BE2C (cell line): Measurements from ENCODE around the gene ZNF648.
"Not testable (repeated sequence)": the region's sequence is repeated elsewhere in the genome, so short reads cannot be mapped to it uniquely, and the experiment has no call there.

Experiments
- DNase-seq: peaks from one replicate; pipeline ENCODE4 v3.0.0-alpha.2; 2020
- H3K27me3 ChIP-seq: fragments of 250-450 bp; sonication (Bioruptor Pico); 2 replicates; pipeline ENCODE4 v1.5.1; 2020; ENCODE audit warnings: mild to moderate bottlenecking
- H3K36me3 ChIP-seq: fragments of 250-450 bp; sonication (Bioruptor Pico); 2 replicates; pipeline ENCODE4 v1.5.1; 2020; ENCODE audit warnings: mild to moderate bottlenecking
- H3K4me1 ChIP-seq: fragments of 250-450 bp; sonication (Bioruptor Pico); 2 replicates; pipeline ENCODE4 v1.5.1; 2020
- H3K4me3 ChIP-seq: 2 replicates; pipeline ENCODE4 v1.5.1; 2011; ENCODE audit warnings: low read depth, low read length
- H3K9me3 ChIP-seq: fragments of 250-450 bp; sonication (Bioruptor Pico); 2 replicates; pipeline ENCODE4 v1.5.1; 2020
- TF ChIP-seq, protein P1 (sequence below): IDR thresholded peaks from 2 replicates; pipeline ENCODE4 v1.5.1; 2012; ENCODE audit warnings: mild to moderate bottlenecking, low read depth, low read length

Gene ZNF648

DNA sequence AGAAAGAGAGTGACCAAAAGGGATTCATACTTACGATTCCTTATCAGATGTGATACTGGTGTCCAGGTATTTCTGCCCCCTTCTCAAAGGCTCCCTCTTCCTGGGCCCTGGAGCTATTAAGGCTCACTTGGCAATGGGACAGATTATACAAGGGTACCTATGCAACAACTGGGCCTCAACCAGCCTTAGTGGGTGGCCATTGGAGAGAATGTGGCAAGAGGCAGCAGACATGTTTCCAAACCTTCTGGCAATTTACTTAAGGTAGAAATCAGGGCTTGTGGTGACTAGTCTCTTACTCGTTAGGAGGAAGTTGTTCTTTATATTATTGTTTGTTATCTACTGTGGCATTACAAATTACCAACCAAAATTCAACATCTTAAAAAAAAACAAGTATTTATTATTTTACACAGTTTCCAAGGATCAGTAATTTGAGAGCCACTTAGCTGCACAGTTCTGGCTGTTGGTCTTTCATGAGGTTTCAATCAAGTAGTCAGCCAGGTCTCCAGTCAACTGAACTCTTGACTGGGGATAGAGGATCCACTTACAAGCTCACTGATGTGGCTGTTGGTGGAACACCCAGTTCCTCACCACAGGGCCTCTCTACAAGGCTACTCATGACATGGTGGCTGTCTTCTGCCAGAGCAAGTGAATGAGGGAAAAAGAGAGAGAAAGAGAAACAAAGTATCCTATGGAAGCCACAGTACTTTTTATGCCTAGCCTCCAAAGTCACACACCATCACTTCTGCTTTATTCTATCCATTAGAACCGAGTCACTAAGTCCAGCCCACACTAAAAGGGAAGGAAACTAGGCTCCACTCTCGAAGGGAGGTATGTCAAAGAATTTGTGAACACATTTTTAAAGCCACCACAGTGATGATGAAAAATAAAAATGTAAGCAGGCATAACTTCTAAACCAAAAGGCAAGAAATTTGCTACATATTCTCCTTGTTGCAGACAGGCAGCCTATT lies 10.7 kb downstream of the ZNF648 start:
- TF ChIP-seq, protein P1, sequence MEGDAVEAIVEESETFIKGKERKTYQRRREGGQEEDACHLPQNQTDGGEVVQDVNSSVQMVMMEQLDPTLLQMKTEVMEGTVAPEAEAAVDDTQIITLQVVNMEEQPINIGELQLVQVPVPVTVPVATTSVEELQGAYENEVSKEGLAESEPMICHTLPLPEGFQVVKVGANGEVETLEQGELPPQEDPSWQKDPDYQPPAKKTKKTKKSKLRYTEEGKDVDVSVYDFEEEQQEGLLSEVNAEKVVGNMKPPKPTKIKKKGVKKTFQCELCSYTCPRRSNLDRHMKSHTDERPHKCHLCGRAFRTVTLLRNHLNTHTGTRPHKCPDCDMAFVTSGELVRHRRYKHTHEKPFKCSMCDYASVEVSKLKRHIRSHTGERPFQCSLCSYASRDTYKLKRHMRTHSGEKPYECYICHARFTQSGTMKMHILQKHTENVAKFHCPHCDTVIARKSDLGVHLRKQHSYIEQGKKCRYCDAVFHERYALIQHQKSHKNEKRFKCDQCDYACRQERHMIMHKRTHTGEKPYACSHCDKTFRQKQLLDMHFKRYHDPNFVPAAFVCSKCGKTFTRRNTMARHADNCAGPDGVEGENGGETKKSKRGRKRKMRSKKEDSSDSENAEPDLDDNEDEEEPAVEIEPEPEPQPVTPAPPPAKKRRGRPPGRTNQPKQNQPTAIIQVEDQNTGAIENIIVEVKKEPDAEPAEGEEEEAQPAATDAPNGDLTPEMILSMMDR: no peak

DNA sequence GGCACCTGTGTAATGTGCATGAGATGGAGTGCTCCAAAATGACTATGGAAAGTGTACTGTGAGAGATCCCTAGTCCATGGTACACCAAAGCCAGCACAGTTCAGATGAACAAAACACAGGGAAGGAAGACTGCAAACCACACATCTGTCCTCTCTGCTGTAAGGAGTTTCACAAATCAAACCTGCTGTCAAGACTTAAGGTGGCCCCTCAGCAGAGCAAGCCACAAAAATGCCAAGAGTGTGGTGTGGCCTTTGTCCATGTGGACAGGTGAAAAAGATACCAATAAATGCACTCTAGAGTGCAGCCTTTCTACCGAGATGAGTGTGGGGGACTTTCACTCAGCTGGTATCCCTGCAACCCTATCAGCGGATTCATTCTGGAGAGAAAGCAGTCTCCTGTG lies 12.9 kb downstream of the ZNF648 start:
- Histone ChIP-seq H3K4me1 (no peaks in the 10 kb centered on the region), H3K4me3 (no peak overlapping the region), H3K27me3 (no peaks in the 10 kb centered on the region), H3K36me3 (no peaks in the 10 kb centered on the region), H3K9me3 (no peaks in the 10 kb centered on the region)
- TF ChIP-seq, protein P1: no peak
- no peak for DNase-seq

More for the DNA sequence above, 10.7 kb downstream of the ZNF648 start:
- no peak for DNase-seq
- H3K4me3 ChIP-seq: no peak overlapping the region
- H3K27me3 ChIP-seq: no peaks in the 10 kb centered on the region
- no peaks in the 10 kb centered on the region for H3K9me3 ChIP-seq
- no peaks in the 10 kb centered on the region for H3K4me1 ChIP-seq
- no peaks in the 10 kb centered on the region for H3K36me3 ChIP-seq

DNA sequence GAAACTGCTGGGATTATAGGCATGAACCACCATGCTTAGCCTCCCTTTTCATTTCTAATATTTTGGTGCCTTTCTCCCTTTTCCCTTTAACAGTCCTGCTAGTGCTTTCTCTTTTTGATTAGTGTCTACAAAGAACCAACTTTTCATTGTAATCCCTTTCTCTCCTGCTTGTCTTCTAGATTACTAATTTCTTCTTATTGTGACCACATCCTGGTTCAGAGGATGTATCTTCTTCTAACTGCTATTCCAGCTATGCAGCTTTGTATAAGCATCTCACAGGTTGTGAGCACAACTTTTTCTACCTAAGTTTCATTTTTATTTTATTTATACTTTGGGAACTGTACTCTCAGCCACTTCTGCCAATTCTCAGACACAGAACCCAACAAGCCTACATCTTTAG lies 14.7 kb downstream of the ZNF648 start:
- H3K4me3 ChIP-seq: no peak overlapping the region
- no peaks in the 10 kb centered on the region for H3K36me3 ChIP-seq
- TF ChIP-seq, protein P1: no peak
- no peak for DNase-seq
- no peaks in the 10 kb centered on the region for H3K9me3 ChIP-seq
- H3K27me3 ChIP-seq: no peaks in the 10 kb centered on the region
- H3K4me1 ChIP-seq: no peaks in the 10 kb centered on the region

DNA sequence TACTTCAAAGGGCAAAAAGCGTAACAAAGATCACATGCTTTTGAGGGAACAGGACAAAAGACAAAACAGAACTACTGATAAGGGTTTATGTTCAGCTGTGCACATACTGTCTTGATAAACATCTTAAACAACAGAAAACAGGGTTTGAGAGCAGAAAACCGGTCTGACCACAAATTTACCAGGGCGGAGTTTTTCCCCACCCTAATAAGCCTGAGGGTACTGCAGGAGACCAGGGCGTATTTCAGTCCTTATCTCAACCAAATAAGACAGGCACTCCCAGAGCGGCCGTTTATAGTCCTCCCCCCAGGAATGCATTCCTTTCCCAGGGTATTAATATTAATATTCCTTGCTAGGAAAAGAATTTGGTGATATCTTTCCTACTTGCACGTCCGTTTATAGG lies 16.0 kb downstream of the ZNF648 start:
- H3K4me3 ChIP-seq, H3K36me3 ChIP-seq, H3K4me1 ChIP-seq, H3K9me3 ChIP-seq, H3K27me3 ChIP-seq, DNase-seq: not testable (repeated sequence)

DNA sequence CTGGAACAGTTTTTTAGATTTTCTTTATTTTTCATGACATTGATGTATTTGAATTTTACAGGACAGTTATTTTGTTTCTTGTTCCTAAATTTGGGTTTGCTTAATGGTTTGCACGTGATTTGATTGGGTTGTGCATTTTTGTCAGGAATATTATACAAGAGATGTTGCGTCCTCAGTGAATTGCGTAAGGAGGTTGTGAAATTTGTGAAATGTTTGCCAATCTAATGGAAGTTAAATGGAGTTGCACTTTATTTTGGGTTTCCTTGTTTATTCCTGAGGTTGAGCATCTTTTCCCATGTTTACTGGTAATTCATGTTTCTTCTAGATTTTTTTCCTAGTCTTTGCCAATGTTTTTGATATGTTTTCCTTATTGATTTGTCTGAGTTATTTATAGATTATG lies 19.9 kb downstream of the ZNF648 start:
- Histone ChIP-seq H3K9me3 (no peaks in the 10 kb centered on the region), H3K4me1 (no peaks in the 10 kb centered on the region), H3K4me3 (no peak overlapping the region), H3K27me3 (no peaks in the 10 kb centered on the region), H3K36me3 (no peaks in the 10 kb centered on the region)
- no peak for DNase-seq
- TF ChIP-seq, protein P1: no peak

DNA sequence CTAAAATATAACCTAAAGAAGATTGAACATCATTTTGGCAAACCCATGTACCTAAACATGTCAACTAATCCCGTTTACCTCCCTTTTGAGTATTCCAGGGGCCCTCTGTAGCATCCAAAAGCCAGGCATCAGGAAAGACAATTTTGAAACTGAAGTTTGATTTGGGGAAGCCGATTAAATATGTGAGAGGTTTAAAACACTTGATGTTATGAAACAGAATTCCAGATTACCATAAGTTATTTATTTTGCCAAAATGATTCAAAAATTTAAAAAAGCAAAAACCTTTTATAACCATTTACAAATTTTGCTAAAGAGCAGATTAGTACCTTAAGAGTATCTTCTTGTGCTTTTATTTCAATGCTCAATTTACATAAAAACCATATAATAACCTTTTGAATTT lies 23.3 kb downstream of the ZNF648 start:
- no peaks in the 10 kb centered on the region for H3K36me3 ChIP-seq
- no peaks in the 10 kb centered on the region for H3K27me3 ChIP-seq
- no peak for DNase-seq
- TF ChIP-seq, protein P1: no peak
- no peak overlapping the region for H3K4me3 ChIP-seq
- no peaks in the 10 kb centered on the region for H3K9me3 ChIP-seq
- no peaks in the 10 kb centered on the region for H3K4me1 ChIP-seq
